ENCODE results near the gene TMEM43. TPM values are rescaled to one million over a fixed set of nuclear protein-coding genes. Genes with fewer than 3 reads are reported as not detected.

The TMEM43 gene
- total RNA-seq, 1 donor from 2014 or later = 42.7 TPM

DNA sequence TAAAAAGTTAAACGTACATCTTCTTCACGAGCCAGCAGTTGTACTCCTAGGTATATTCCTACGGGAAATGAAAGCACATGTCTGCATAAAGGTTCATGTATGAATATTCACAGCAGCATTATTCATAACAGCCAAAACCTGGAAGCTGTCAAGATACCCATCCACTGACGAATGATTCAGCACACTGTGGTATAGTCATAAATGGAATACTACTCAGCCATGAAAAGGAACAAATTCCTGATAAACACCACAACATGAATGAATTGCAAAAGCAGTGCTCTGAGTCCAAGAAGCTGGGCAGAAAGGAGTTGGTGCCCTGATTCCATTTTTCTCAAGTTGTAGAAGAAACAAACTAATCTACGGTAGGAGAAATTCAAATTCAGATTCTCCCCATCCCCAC is 3.9 kb downstream of the TMEM43 start:
- Mint-ChIP-seq H3K36me3 (ENCODE audit: low read depth) (peaks cover 15% of the 10 kb centered on the region), H3K9me3 (no peaks in the 10 kb centered on the region), H3K4me1 (peaks cover 21% of the 10 kb centered on the region), H3K27ac (ENCODE audit: unreplicated experiment) (no peak overlapping the region), H3K4me3 (peak overlapping the region; percentile 32), H3K27me3 (ENCODE audit: low read depth) (no peaks in the 10 kb centered on the region)
- TF ChIP-seq, protein P1, sequence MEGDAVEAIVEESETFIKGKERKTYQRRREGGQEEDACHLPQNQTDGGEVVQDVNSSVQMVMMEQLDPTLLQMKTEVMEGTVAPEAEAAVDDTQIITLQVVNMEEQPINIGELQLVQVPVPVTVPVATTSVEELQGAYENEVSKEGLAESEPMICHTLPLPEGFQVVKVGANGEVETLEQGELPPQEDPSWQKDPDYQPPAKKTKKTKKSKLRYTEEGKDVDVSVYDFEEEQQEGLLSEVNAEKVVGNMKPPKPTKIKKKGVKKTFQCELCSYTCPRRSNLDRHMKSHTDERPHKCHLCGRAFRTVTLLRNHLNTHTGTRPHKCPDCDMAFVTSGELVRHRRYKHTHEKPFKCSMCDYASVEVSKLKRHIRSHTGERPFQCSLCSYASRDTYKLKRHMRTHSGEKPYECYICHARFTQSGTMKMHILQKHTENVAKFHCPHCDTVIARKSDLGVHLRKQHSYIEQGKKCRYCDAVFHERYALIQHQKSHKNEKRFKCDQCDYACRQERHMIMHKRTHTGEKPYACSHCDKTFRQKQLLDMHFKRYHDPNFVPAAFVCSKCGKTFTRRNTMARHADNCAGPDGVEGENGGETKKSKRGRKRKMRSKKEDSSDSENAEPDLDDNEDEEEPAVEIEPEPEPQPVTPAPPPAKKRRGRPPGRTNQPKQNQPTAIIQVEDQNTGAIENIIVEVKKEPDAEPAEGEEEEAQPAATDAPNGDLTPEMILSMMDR (conservative IDR thresholded peaks at IDR 0.05) = no peak
- DNase-seq (ENCODE audit: low read depth, low spot score) = no peak

DNA sequence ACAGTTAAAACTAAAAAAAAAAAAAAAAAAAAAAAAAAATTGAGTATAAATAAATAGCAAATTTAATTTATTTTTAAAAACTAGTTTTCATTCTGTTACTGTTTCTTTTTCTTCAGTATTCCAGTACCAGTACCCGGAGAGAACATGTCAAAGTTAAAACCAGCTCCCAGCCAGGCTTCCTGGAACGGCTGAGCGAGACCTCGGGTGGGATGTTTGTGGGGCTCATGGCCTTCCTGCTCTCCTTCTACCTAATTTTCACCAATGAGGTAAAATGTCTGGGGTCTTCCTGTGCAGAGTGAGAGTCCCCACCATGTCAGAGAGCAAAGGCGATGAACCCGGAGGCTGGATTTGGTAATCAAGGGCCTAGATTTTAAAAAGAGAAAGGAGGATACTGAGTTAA is 4.4 kb downstream of the TMEM43 start:
- TF ChIP-seq, protein P1 (conservative IDR thresholded peaks at IDR 0.05) = no peak
- Mint-ChIP-seq H3K27ac (ENCODE audit: unreplicated experiment) (no peak overlapping the region), H3K36me3 (ENCODE audit: low read depth) (peaks cover 15% of the 10 kb centered on the region), H3K27me3 (ENCODE audit: low read depth) (no peaks in the 10 kb centered on the region), H3K4me1 (peaks cover 17% of the 10 kb centered on the region), H3K4me3 (peak overlapping the region; percentile 41), H3K9me3 (no peaks in the 10 kb centered on the region)
- no peak for DNase-seq (ENCODE audit: low read depth, low spot score)

DNA sequence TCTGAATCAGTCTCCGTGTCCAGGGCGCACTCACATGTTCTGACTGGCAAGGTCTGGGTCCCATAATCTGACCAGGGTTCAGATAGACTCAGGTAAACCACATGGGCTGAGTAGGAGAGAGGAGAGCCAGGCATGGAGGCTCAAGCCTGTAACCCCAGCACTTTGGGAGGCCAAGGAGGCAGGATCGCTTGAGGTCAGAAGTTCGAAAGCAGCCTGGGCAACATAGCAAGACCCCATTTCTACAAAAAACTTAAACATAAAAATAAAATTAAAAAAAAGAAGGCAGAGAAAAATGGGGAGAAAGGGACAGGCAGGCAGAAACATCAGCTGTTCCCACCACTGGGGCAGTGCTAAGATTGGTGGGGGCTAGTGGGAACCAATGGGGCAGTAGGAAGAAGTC is 5.4 kb downstream of the TMEM43 start:
- Mint-ChIP-seq H3K4me1 (peaks cover 16% of the 10 kb centered on the region), H3K27me3 (ENCODE audit: low read depth) (no peaks in the 10 kb centered on the region), H3K27ac (ENCODE audit: unreplicated experiment) (no peak overlapping the region), H3K36me3 (ENCODE audit: low read depth) (peaks cover 15% of the 10 kb centered on the region), H3K4me3 (no peak overlapping the region), H3K9me3 (no peaks in the 10 kb centered on the region)
- DNase-seq (ENCODE audit: low read depth, low spot score) = no peak
- TF ChIP-seq, protein P1 (conservative IDR thresholded peaks at IDR 0.05) = no peak

DNA sequence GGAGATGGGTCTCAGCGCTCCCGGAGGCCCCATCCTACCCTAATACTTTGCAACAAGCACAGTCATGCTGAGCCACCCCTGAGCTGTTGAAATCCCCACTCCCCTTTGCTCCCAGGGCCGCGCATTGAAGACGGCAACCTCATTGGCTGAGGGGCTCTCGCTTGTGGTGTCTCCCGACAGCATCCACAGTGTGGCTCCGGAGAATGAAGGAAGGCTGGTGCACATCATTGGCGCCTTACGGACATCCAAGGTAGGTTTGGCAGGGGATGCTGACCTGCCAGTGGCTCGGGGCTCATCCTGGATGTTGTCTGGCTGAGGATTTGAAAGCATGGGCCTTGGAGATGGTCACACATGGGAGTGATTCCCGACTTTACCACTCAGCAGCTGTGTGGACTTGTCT is 5.9 kb downstream of the TMEM43 start:
- Mint-ChIP-seq H3K27me3 (ENCODE audit: low read depth) (no peaks in the 10 kb centered on the region), H3K4me3 (no peak overlapping the region), H3K36me3 (ENCODE audit: low read depth) (peaks cover 15% of the 10 kb centered on the region), H3K27ac (ENCODE audit: unreplicated experiment) (no peak overlapping the region), H3K4me1 (peaks cover 12% of the 10 kb centered on the region), H3K9me3 (no peaks in the 10 kb centered on the region)
- TF ChIP-seq, protein P1 (conservative IDR thresholded peaks at IDR 0.05) = no peak
- no peak for DNase-seq (ENCODE audit: low read depth, low spot score)

DNA sequence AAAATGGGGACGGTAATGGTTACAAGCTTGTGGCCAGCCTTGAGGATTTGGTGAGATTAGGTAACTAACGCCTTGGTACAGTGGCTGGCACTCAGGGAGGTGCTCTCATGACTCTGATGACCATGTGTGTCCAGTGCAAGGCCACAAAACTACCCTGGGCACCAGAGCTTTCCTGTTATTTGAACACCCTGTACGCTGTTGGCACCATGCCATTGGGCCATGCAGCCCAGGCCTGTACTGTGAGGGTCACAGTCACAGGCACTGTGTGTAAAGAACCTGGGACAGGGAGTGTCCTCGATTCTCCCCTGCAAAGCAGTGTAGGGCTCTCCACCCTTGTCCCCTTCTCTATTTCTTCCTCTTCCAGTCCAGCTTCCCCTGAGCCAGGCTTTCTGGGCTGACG is 6.3 kb downstream of the TMEM43 start:
- H3K27ac Mint-ChIP-seq (ENCODE audit: unreplicated experiment) = peak overlapping the region; percentile 21
- H3K4me3 Mint-ChIP-seq = no peak overlapping the region
- peaks cover 15% of the 10 kb centered on the region for H3K36me3 Mint-ChIP-seq (ENCODE audit: low read depth)
- TF ChIP-seq, protein P1 (conservative IDR thresholded peaks at IDR 0.05) = no peak
- no peak for DNase-seq (ENCODE audit: low read depth, low spot score)
- no peaks in the 10 kb centered on the region for H3K9me3 Mint-ChIP-seq
- H3K4me1 Mint-ChIP-seq = peaks cover 7% of the 10 kb centered on the region
- H3K27me3 Mint-ChIP-seq (ENCODE audit: low read depth) = no peaks in the 10 kb centered on the region

DNA sequence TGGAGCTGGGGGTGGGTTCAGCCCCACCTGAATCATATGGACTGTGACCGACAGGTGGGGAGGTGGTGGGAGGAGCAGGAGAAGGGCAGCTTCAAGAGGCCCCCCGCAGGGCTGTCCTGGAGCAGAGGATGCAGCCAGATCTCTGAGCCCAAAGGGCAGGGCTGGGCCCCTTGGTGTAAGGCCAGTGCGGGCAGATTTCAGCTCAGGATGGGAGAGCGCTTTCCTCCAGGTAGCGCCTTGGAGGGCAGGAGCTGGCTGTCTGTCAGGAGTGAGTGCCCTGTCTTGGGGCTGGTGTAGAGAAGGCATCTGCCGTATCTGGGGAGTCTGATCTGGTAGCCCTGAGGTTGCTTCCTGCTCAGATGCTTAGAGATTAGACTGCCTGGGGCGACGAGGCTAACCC is 7.3 kb downstream of the TMEM43 start:
- peaks cover 15% of the 10 kb centered on the region for H3K36me3 Mint-ChIP-seq (ENCODE audit: low read depth)
- TF ChIP-seq, protein P1 (conservative IDR thresholded peaks at IDR 0.05) = no peak
- no peaks in the 10 kb centered on the region for H3K4me1 Mint-ChIP-seq
- H3K4me3 Mint-ChIP-seq = no peak overlapping the region
- H3K27ac Mint-ChIP-seq (ENCODE audit: unreplicated experiment) = no peak overlapping the region
- H3K9me3 Mint-ChIP-seq = no peaks in the 10 kb centered on the region
- no peaks in the 10 kb centered on the region for H3K27me3 Mint-ChIP-seq (ENCODE audit: low read depth)
- DNase-seq (ENCODE audit: low read depth, low spot score) = no peak

Measured in neural crest cell (in vitro differentiated cells).